Measurements from ENCODE around the gene CA10. TPM values are rescaled to one million over a fixed set of nuclear protein-coding genes. Genes with fewer than 3 reads are reported as not detected.

Gene CA10
- total and polyA plus RNA-seq, 9 of the 15 experiments (the other 6 are each of a cell fraction or from before 2014, with no cell fraction given): not detected

DNA sequence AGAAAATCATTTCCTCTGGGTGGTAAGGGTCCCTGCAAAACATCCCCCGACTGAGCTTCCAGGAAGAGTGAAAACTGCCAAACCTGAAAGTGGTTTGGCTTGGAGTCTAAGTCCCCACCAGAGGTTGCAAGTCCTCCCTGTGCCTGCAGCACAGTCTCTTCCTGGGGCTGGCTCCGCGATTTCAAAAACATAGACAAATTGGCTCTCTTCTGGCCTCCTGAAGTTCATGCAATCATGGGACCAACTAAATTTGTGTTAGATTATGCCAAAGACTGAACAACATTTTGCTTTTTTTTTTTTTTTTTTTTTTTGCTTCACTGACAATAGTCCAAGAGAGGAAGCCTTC is 447.9 kb downstream of the CA10 start (continued):
- TF ChIP-seq IRF2 (CRISPR knock-in tag; IDR thresholded peaks at IDR 0.05) (no peak), ZNF263 (CRISPR knock-in tag; IDR thresholded peaks at IDR 0.05; ENCODE audit: borderline replicate concordance) (no peak)
- TF ChIP-seq, protein P1, sequence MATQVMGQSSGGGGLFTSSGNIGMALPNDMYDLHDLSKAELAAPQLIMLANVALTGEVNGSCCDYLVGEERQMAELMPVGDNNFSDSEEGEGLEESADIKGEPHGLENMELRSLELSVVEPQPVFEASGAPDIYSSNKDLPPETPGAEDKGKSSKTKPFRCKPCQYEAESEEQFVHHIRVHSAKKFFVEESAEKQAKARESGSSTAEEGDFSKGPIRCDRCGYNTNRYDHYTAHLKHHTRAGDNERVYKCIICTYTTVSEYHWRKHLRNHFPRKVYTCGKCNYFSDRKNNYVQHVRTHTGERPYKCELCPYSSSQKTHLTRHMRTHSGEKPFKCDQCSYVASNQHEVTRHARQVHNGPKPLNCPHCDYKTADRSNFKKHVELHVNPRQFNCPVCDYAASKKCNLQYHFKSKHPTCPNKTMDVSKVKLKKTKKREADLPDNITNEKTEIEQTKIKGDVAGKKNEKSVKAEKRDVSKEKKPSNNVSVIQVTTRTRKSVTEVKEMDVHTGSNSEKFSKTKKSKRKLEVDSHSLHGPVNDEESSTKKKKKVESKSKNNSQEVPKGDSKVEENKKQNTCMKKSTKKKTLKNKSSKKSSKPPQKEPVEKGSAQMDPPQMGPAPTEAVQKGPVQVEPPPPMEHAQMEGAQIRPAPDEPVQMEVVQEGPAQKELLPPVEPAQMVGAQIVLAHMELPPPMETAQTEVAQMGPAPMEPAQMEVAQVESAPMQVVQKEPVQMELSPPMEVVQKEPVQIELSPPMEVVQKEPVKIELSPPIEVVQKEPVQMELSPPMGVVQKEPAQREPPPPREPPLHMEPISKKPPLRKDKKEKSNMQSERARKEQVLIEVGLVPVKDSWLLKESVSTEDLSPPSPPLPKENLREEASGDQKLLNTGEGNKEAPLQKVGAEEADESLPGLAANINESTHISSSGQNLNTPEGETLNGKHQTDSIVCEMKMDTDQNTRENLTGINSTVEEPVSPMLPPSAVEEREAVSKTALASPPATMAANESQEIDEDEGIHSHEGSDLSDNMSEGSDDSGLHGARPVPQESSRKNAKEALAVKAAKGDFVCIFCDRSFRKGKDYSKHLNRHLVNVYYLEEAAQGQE (IDR thresholded peaks at IDR 0.05; ENCODE audit: borderline replicate concordance): no peak
- TF ChIP-seq, protein P1 (CRISPR knock-in tag; IDR thresholded peaks at IDR 0.05; ENCODE audit: low read depth): no peak

Measured in K562 (cell line).